ENCODE measurements around the gene QRFP. TPM values are rescaled to one million over a fixed set of nuclear protein-coding genes. Genes with fewer than 3 reads are reported as not detected.

Gene QRFP
- polyA plus RNA-seq, 3 donors = 0.18 to 0.60 (median 0.21) TPM

DNA sequence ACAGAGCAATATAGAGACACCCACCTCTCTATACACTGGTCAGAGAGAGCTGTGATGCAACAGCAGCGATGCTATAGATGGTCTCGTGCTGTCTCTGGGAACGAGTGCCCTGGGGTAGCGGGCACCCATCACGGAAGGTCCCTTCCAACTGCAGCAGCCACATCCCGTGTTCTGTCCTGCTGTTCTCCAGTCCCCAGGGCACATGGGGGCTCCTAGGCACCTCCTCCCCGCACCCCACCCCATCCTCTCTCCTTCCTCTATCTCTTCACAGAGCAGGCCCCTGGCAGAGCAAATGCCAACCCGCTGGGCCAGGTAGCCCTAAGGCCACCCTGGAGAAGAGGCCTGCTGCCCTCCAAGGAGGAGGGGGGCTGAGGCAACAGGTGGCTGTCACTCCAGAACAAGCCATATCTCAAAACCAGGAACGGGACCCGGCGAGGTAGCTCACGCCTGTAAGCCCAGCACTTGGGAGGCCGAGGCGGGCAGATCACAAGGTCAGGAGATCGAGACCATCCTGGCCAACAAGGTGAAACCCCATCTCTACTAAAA is 34.3 kb upstream of the QRFP start:
- intact Hi-C loops (cut with micrococcal nuclease) = no loop called here
- Histone ChIP-seq H3K79me2 (ENCODE audit: insufficient read depth, low read length) (no peaks in the 10 kb centered on the region), H3K27ac (ENCODE audit: low read depth in 1 of 2, low read length in 2 of 2) (no peak overlapping the region), H3K27me3 (ENCODE audit: control insufficient read depth in 2 of 2, insufficient read depth in 2 of 2, low read length in 2 of 2) (peaks cover 0 to 35% of the 10 kb centered on the region in 2 donors), H3K4me2 (replicated peaks; ENCODE audit: extremely low read depth, low read length, poor library complexity, severe bottlenecking) (no peak overlapping the region), H2AFZ (ENCODE audit: insufficient read depth, low read depth, low read length, poor library complexity, severe bottlenecking) (no peak overlapping the region), H3K36me3 (replicated peaks in 1 of 2; ENCODE audit: control insufficient read depth in 1 of 2, insufficient read depth in 2 of 2, low read length in 2 of 2) (no peaks in the 10 kb centered on the region), H3K4me3 (replicated peaks in 1 of 3; ENCODE audit: low read depth in 2 of 3, low read length in 3 of 3) (no peak overlapping the region), H3K9me3 (replicated peaks in 1 of 2; ENCODE audit: control insufficient read depth in 1 of 2, insufficient read depth in 1 of 2, low read length in 2 of 2) (no peaks in the 10 kb centered on the region), H4K20me1 (ENCODE audit: insufficient read depth, low read length) (no peaks in the 10 kb centered on the region), H3K9ac (ENCODE audit: insufficient read depth, low read length, poor library complexity, severe bottlenecking) (no peak overlapping the region), H3K4me1 (ENCODE audit: control insufficient read depth in 1 of 2, insufficient read depth in 2 of 2, low read length in 2 of 2) (no peaks in the 10 kb centered on the region)
- peaks cover 0 to 5% (median 0%) of the 10 kb centered on the region in 7 donors for H3K9me3 Mint-ChIP-seq
- H3K4me1 Mint-ChIP-seq = peaks cover 2% of the 10 kb centered on the region
- 80% methylated on average over 13 of the region's 15 CpGs for WGBS (ENCODE audit: insufficient coverage)
- no peak overlapping the region for H3K27ac Mint-ChIP-seq
- TF ChIP-seq, protein P1, sequence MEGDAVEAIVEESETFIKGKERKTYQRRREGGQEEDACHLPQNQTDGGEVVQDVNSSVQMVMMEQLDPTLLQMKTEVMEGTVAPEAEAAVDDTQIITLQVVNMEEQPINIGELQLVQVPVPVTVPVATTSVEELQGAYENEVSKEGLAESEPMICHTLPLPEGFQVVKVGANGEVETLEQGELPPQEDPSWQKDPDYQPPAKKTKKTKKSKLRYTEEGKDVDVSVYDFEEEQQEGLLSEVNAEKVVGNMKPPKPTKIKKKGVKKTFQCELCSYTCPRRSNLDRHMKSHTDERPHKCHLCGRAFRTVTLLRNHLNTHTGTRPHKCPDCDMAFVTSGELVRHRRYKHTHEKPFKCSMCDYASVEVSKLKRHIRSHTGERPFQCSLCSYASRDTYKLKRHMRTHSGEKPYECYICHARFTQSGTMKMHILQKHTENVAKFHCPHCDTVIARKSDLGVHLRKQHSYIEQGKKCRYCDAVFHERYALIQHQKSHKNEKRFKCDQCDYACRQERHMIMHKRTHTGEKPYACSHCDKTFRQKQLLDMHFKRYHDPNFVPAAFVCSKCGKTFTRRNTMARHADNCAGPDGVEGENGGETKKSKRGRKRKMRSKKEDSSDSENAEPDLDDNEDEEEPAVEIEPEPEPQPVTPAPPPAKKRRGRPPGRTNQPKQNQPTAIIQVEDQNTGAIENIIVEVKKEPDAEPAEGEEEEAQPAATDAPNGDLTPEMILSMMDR (IDR thresholded peaks at IDR 0.05) = no peak
- H3K27me3 Mint-ChIP-seq (ENCODE audit: low read depth in 3 of 3) = peaks cover 36 to 45% (median 41%) of the 10 kb centered on the region in 3 donors
- H3K4me3 Mint-ChIP-seq = no peak overlapping the region
- H3K36me3 Mint-ChIP-seq = no peaks in the 10 kb centered on the region
- DNase-seq = no peak

DNA sequence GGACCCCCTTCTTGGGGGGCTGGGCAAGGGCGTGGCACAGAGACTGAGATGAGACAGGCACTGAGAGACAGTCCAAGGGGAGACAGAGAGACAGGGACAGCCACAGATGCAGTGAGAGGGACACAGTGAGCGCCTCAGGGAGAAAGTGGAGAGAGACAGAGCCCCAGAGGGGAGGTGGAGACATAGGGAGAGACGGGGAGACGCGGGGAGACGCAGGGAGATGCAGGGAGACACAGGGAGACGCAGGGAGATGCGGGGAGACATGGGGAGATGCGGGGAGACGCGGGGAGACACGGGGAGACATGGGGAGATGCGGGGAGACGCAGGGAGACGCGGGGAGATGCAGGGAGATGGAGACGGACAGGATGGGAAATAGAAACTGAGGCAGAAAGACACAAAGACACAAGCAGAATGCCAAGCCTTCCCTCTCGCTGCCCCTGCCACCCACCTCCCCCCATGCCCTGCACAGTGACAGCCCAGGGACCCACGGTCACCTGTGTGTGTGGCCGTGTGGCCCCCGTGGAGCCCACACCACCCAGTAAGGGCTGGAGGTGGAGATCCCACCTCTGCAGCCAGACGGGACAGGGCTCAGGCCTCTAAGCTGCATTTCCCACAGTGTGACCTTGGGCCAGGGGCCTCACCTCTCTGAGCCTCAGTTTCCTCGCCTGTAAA is 33.7 kb upstream of the QRFP start:
- H3K4me3 ChIP-seq (replicated peaks in 1 of 3; ENCODE audit: low read depth in 2 of 3, low read length in 3 of 3) = no peak overlapping the region
- no peaks in the 10 kb centered on the region for H3K4me1 ChIP-seq (ENCODE audit: control insufficient read depth in 1 of 2, insufficient read depth in 2 of 2, low read length in 2 of 2)
- no peak overlapping the region for H3K9ac ChIP-seq (ENCODE audit: insufficient read depth, low read length, poor library complexity, severe bottlenecking)
- no peaks in the 10 kb centered on the region for H3K36me3 Mint-ChIP-seq
- H2AFZ ChIP-seq (ENCODE audit: insufficient read depth, low read depth, low read length, poor library complexity, severe bottlenecking) = no peak overlapping the region
- peaks cover 33 to 43% (median 36%) of the 10 kb centered on the region in 3 donors for H3K27me3 Mint-ChIP-seq (ENCODE audit: low read depth in 3 of 3)
- no peak overlapping the region for H3K4me3 Mint-ChIP-seq
- H3K27ac Mint-ChIP-seq = no peak overlapping the region
- no peak overlapping the region for H3K27ac ChIP-seq (ENCODE audit: low read depth in 1 of 2, low read length in 2 of 2)
- no peak overlapping the region for H3K4me2 ChIP-seq (replicated peaks; ENCODE audit: extremely low read depth, low read length, poor library complexity, severe bottlenecking)
- no peaks in the 10 kb centered on the region for H4K20me1 ChIP-seq (ENCODE audit: insufficient read depth, low read length)
- H3K27me3 ChIP-seq (ENCODE audit: control insufficient read depth in 2 of 2, insufficient read depth in 2 of 2, low read length in 2 of 2) = peaks cover 0 to 29% of the 10 kb centered on the region in 2 donors
- H3K9me3 Mint-ChIP-seq = peaks cover 0 to 5% (median 0%) of the 10 kb centered on the region in 7 donors
- 94% methylated on average over 12 of the region's 23 CpGs for WGBS (ENCODE audit: insufficient coverage)
- DNase-seq = no peak
- peaks cover 2% of the 10 kb centered on the region for H3K4me1 Mint-ChIP-seq
- TF ChIP-seq, protein P1 (IDR thresholded peaks at IDR 0.05) = no peak
- H3K79me2 ChIP-seq (ENCODE audit: insufficient read depth, low read length) = no peaks in the 10 kb centered on the region
- intact Hi-C loops (cut with micrococcal nuclease) = no loop called here
- no peaks in the 10 kb centered on the region for H3K36me3 ChIP-seq (replicated peaks in 1 of 2; ENCODE audit: control insufficient read depth in 1 of 2, insufficient read depth in 2 of 2, low read length in 2 of 2)
- no peaks in the 10 kb centered on the region for H3K9me3 ChIP-seq (replicated peaks in 1 of 2; ENCODE audit: control insufficient read depth in 1 of 2, insufficient read depth in 1 of 2, low read length in 2 of 2)

All from CD14-positive monocyte (primary cell).